Measurements from ENCODE around the gene CEP68. TPM values are rescaled to one million over a fixed set of nuclear protein-coding genes. Genes with fewer than 3 reads are reported as not detected.
A peak's percentile ranks its signal among the peaks of the same experiment; 100 is the strongest.

CEP68 gene
- total RNA-seq, 1 donor from 2014 or later: 4.9 TPM

DNA sequence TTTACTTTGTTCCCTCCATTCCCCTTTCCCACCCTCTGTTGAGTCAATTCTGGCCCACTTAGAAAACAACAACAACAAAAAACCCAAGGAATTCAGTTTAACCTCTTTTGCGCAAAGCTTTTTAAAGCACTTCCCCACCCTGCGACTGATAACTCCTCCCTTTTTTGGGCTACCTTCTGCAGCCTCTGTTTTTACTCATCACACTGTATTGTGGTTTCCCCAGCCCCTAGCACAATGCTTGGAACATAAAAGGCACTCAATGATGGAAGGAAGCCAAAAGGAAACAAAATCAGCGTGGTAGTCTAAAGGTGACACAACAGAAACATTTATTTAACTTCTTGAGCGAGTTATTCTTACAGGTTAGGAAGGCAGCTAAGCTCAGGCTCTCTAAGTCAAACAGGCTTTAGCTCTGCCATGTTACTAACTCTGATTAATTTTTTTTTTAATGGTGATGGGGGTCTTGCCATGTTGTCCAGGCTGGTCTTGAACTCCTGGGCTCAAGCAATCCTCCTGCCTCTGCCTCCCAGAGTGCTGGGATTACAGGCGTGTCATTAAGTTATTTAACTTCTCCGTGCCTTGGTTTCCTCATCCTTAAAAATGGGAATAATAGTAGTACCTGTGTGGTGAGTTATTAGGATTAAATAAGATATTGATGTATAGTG is 1.3 kb downstream of the CEP68 start:
- H3K27ac Mint-ChIP-seq: peak overlapping the region; percentile 80
- no peaks in the 10 kb centered on the region for H3K27me3 Mint-ChIP-seq
- H3K4me3 Mint-ChIP-seq: peak overlapping the region; percentile 83
- intact Hi-C loops (cut with micrococcal nuclease): loop anchor here (1.0 to 5.0 kb wide), 6 partner anchors 68 to 533 kb away; partner anchors contain the start of genes ACTR2, AFTPH and SLC1A4
- H3K4me1 Mint-ChIP-seq: peaks cover 53% of the 10 kb centered on the region
- DNase-seq: peak; percentile 91
- H3K36me3 Mint-ChIP-seq (ENCODE audit: low read depth): peaks cover 2% of the 10 kb centered on the region
- no peaks in the 10 kb centered on the region for H3K9me3 Mint-ChIP-seq

DNA sequence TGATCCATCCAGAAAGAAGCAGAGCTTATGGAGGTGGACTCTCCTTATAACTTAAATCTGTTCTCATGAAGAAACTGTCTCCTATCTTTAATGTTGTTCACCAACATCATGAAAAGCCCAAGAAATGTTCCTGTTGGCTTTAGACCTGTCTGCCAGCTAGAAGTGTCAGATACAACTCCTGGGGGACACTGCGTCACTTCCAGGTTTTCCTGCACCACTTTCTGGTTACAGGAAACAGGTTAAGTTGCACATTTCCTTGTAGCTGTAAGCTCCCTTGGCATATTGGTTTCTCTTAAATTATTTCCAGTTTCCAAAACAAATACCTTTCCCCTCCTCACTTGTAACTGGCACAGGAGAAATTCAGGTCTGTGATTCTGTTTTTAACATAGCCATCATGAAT is 2.9 kb downstream of the CEP68 start:
- Mint-ChIP-seq H3K27me3 (no peaks in the 10 kb centered on the region), H3K27ac (no peak overlapping the region), H3K9me3 (no peaks in the 10 kb centered on the region), H3K36me3 (ENCODE audit: low read depth) (peaks cover 2% of the 10 kb centered on the region), H3K4me3 (no peak overlapping the region), H3K4me1 (peaks cover 38% of the 10 kb centered on the region)
- intact Hi-C loops (cut with micrococcal nuclease): loop anchor here (5.0 kb wide), 2 partner anchors 142 to 493 kb away; no protein-coding TSS in a partner anchor
- DNase-seq: no peak

DNA sequence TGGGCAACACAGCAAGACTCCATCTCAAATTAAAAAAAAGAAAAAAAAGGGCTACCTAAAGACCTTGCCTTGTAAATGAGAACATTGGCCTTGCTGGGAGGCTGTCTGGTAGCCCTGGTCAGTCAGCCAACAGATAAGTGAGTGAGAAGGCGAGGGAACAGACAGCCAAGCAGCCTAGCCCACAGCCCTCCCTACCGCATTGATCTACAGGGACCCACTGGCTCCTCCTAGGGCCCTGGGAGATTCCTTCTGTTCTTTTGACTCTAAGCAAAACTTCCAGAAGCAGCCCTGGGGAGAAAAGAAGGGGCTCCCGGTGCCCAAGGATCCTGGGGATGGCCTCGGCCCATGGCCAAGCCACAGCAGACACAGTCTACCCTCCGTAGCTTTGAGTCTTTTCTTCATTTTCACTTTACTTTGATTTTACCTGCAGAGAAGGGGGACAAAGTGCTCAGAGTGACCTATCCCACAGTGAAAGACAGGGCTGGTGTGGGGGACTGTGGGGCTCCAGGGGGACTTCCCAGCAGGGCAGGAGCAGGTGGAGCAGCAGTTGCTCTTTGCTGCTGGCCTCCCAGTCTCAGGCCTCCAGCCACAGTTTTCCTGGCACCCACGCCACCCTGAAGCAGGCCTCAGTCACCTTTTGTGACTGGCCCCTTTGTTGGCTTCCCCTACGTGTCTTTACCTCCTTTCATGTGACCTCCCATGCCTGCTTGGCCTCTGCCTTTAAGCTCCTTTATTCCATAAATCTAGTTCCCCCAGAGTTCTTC is 5.1 kb downstream of the CEP68 start:
- H3K27me3 Mint-ChIP-seq: no peaks in the 10 kb centered on the region

DNA sequence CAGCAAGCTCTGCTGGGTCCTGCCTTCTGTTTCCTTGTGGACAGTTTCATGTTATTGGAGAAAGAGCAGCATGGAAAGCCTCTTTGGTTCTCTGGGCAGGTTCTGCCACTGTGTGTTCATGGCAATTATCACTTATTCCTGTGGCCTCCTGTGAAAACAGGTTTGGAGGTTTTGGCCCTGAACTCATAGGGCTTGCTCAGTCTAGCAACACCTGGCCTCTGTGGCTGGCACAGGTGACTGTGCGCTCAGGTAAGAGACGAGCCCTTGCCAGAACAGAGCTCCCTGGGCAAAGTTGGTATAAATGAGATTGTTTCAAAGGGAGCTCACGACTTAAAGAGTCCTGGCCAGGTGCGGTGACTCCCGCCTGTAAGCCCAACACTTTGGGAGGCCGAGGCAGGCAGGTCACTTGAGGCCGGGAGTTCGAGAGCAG is 5.7 kb downstream of the CEP68 start:
- Mint-ChIP-seq H3K4me3 (no peak overlapping the region), H3K27ac (no peak overlapping the region), H3K9me3 (no peaks in the 10 kb centered on the region), H3K36me3 (ENCODE audit: low read depth) (no peaks in the 10 kb centered on the region), H3K4me1 (peaks cover 28% of the 10 kb centered on the region), H3K27me3 (no peaks in the 10 kb centered on the region)
- intact Hi-C loops (cut with micrococcal nuclease): no loop called here
- no peak for DNase-seq

More for the DNA sequence above, 5.1 kb downstream of the CEP68 start:
- Mint-ChIP-seq H3K36me3 (ENCODE audit: low read depth) (no peaks in the 10 kb centered on the region), H3K9me3 (no peaks in the 10 kb centered on the region), H3K4me3 (no peak overlapping the region), H3K4me1 (peaks cover 29% of the 10 kb centered on the region), H3K27ac (no peak overlapping the region)
- DNase-seq: no peak
- intact Hi-C loops (cut with micrococcal nuclease): no loop called here

DNA sequence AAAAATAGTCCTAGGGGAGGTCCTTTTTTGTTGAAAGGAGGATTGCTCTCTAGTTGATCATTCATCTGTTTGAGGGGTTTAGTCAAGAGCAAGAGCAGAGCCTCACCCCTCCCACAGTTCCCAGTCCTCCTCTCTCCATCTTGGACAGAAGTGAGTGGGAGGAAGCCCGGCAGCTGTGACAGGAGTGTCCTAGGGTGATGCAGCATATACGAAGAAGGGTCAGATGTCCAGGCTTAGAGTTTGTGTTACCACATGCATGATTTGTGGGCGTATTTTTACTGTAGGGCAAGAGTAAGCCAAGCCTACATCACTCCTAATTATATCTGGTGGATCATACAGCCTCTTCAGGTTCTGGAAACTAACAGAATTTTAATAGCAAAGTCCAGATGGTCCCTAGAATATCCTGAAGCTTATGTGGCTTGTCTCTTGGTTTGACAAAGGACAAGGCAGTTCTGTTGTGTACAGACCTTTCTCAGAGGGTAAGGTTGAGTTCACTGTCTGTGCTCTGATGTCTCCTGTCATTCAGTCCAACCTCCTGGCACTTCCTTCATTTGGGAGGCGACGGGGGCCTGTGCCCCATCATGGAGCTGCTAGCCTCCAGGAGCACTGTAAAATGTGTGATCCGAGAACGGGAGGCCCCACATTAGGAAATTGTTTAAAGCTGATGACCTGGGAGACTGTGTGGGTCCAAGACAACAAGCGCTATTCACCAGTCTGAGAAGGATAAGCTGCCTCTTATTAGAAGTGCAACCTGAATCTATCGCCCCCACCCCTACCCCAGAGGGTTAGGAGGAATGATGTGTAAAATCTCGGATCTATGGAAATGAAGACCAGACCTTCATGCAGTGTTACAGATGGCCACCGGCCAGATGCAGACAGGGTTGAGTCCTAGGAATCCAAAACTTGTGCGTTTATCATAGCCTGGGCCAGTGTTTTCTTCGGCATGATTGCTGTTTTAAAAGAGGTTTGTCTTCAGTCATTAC is 6.9 kb downstream of the CEP68 start:
- Mint-ChIP-seq H3K9me3 (no peaks in the 10 kb centered on the region), H3K4me1 (peaks cover 23% of the 10 kb centered on the region), H3K36me3 (ENCODE audit: low read depth) (peaks cover 2% of the 10 kb centered on the region), H3K4me3 (no peak overlapping the region), H3K27ac (no peak overlapping the region), H3K27me3 (no peaks in the 10 kb centered on the region)
- intact Hi-C loops (cut with micrococcal nuclease): no loop called here
- no peak for DNase-seq

DNA sequence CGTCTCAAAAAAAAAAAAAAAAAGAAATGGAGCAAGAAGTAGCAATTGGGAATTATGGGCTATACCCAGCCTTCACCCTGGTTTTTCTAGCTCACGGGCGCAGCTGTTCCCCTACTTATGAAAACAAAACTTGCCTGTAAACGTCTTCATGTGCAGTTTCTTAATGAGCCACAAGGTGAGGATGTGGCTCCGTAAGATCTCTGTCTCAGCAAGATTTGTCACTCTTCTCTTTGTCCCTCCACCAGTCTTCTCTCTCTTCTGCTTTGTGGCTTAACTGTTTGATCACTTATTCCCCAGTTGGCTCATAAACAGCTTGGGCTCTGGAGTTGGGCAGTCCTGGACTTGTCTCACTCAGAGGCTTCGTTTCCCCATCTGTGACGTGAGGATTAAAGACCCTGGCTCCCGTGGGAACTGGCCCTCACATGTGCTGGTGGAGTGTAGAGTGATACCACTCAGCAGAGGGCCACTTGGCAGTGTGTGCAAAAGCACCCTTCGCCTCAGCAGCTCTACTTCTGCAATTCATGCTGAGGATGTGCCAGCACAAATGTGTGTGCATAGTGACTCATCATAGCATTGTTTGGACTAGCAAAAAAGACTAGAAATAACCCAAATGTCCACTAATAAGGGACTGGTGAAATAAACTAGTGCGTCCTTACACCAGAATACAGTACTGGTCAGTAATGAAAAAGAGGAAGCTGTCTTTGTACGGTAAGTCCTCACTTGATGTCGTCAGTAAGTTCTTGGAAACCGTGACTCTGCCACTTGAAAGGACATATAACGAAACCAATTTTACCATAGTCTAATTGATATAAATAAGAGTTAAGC is 8.7 kb downstream of the CEP68 start:
- Mint-ChIP-seq H3K4me3 (no peak overlapping the region), H3K27ac (peak overlapping the region; percentile 16), H3K4me1 (peaks cover 22% of the 10 kb centered on the region), H3K9me3 (no peaks in the 10 kb centered on the region), H3K36me3 (ENCODE audit: low read depth) (peaks cover 3% of the 10 kb centered on the region), H3K27me3 (no peaks in the 10 kb centered on the region)
- intact Hi-C loops (cut with micrococcal nuclease): loop anchor here (1.0 kb wide), 4 partner anchors 65 to 508 kb away; partner anchors contain the start of gene RAB1A
- peak; percentile 87 for DNase-seq

DNA sequence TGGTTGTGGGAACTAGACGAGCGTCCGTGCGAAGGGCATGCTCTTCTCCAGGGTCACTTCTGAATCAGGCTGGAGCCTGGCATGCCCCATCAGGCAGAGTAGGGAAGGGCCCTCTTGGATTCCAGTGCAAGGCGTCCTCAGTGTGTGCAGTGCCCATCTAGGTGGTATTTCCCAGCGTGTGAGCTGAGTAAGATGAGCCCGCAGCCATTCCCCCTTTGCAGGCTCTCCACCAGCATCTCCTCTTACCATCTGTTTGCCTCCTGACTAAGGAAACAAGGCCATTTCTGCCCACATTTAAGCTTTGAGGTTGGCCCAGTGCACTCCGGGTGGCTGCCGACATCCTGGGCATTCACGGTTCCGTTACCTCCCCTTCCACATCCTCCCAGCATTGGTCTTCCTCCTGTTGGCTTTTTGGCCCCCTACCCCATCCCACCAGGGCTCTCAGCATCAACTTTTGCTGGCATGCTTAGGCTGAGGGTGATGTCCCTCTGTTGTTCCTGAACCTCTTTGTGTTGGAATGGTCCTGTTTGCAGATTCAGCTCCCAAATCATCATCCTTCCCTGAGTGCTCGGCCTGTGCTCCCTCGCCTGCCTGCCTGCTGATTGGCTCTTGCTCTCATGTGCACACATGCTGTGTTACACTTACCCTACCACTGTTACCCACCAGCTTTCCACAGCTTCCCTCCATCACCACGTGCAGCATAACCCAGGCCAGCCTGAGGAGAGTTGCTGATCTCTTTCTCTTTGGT is 11.8 kb downstream of the CEP68 start:
- Mint-ChIP-seq H3K4me3 (no peak overlapping the region), H3K4me1 (peaks cover 23% of the 10 kb centered on the region), H3K36me3 (ENCODE audit: low read depth) (peaks cover 6% of the 10 kb centered on the region), H3K27me3 (no peaks in the 10 kb centered on the region), H3K9me3 (no peaks in the 10 kb centered on the region), H3K27ac (peak overlapping the region; percentile 40)
- intact Hi-C loops (cut with micrococcal nuclease): no loop called here
- DNase-seq: no peak

DNA sequence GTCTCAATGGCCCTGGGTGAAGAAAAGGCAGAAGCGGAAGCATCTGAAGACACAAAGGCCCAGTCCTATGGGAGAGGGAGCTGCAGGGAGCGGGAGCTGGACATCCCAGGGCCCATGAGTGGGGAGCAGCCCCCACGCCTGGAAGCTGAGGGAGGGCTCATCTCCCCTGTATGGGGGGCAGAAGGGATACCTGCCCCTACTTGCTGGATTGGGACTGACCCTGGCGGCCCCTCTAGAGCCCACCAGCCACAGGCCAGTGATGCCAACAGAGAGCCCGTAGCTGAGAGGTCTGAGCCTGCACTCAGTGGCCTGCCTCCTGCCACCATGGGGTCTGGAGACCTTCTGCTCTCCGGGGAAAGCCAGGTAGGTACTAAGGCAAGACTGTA is 13.2 kb downstream of the CEP68 start:
- Mint-ChIP-seq H3K9me3 (no peaks in the 10 kb centered on the region), H3K4me3 (no peak overlapping the region), H3K36me3 (ENCODE audit: low read depth) (peaks cover 9% of the 10 kb centered on the region), H3K27me3 (no peaks in the 10 kb centered on the region), H3K27ac (peak overlapping the region; percentile 49), H3K4me1 (peaks cover 25% of the 10 kb centered on the region)
- no peak for DNase-seq
- intact Hi-C loops (cut with micrococcal nuclease): no loop called here

DNA sequence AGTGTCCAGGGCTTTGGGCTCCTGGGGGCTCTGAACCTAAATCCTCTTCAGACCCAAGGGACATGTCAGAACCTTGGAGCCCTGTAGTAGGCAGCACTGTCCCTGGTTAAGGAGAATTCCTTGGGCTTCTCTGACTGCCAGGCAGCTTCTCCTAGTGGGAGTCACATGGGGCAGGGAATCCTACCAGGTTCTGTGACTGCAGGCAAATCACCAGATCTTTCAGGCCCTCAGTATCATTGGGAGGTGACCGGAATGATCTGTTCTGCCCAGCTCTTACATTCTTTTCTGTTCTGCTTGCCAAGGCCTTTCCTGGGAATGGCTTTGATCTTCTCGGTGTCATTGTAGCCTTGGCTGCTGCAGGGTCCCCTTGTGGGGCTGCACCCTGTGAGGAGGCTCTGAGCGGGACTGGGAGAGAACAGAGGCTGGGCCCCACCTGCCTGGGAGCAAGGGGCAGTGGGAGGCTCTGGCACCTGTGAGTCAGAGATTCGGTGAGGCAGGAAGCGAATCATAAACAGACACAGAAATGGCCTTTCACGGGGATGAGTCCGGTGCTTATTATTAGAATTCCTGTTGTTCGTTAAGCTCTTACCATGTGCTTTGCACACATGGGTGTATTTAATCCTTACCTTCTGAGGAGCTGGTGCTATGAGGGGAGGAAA is 14.1 kb downstream of the CEP68 start:
- Mint-ChIP-seq H3K4me1 (peaks cover 19% of the 10 kb centered on the region), H3K36me3 (ENCODE audit: low read depth) (peaks cover 9% of the 10 kb centered on the region), H3K9me3 (no peaks in the 10 kb centered on the region), H3K27ac (peak overlapping the region; percentile 77), H3K27me3 (no peaks in the 10 kb centered on the region), H3K4me3 (no peak overlapping the region)
- no peak for DNase-seq
- intact Hi-C loops (cut with micrococcal nuclease): no loop called here

DNA sequence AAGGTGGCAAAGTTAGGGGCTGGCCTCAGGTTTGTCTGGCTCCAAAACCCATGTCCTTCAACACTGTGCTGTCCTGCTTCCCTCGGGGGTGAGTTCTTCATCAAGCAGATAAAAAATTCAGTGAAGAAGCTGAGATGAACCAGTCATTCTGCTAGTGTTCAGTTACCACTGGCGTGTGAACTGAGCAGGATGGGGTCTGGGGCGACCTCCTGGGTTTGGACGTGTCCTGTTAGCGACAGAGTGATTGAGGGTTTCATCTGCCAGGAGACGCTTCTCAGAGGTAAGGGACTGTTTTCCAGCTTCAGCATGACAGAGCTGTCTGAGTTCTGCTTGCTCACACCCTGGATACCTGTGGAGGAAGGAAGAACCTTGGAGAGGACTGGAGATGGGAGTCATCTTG is 14.6 kb downstream of the CEP68 start:
- Mint-ChIP-seq H3K4me3 (no peak overlapping the region), H3K9me3 (no peaks in the 10 kb centered on the region)
- intact Hi-C loops (cut with micrococcal nuclease): no loop called here

DNA sequence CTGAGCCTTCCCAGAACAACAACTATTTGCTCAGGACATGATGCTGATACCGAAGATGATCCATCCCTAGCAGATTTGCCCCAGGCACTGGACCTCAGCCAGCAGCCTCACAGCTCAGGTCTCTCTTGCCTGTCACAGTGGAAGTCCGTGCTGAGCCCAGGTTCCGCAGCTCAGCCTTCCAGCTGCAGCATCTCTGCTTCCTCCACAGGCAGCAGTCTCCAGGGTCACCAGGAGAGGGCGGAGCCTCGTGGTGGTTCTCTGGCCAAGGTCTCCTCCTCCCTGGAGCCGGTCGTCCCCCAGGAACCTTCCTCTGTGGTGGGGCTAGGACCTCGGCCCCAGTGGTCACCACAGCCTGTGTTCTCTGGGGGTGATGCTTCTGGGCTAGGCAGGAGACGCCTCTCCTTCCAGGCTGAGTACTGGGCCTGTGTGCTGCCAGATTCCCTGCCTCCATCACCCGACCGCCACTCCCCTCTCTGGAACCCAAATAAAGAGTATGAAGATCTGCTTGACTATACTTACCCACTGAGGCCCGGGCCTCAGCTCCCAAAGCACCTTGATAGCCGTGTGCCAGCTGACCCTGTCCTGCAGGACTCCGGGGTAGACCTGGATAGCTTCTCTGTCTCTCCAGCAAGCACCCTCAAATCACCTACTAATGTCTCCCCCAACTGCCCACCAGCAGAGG is 15.4 kb downstream of the CEP68 start:
- Mint-ChIP-seq H3K4me3 (no peak overlapping the region), H3K27ac (no peak overlapping the region), H3K27me3 (no peaks in the 10 kb centered on the region), H3K9me3 (no peaks in the 10 kb centered on the region), H3K36me3 (ENCODE audit: low read depth) (peaks cover 9% of the 10 kb centered on the region), H3K4me1 (peaks cover 19% of the 10 kb centered on the region)
- no peak for DNase-seq
- intact Hi-C loops (cut with micrococcal nuclease): no loop called here

More for the DNA sequence above, 14.6 kb downstream of the CEP68 start:
- DNase-seq: no peak
- Mint-ChIP-seq H3K4me1 (peaks cover 19% of the 10 kb centered on the region), H3K27me3 (no peaks in the 10 kb centered on the region), H3K36me3 (ENCODE audit: low read depth) (peaks cover 9% of the 10 kb centered on the region), H3K27ac (peak overlapping the region; percentile 29)

All from activated CD4-positive, alpha-beta T cell treated with anti-CD3 and anti-CD28 coated beads, Interleukin-2, amount 10 ng/mL, durations not matched to agents 24 days and 14 days (primary cell).